K562 (cell line): Measurements from ENCODE around the gene MYL6B. TPM values are rescaled to one million over a fixed set of nuclear protein-coding genes. Genes with fewer than 3 reads are reported as not detected.

Experiments
- ARHGAP35 ChIP-seq: fragments of 450-650 bp; IDR thresholded peaks from 2 replicates; pipeline ENCODE4 v1.6.1; 2018; ENCODE audit not compliant: partially characterized antibody
- CREBBP ChIP-seq: IDR thresholded peaks from one replicate; pipeline ENCODE4 v1.6.1; 2012; ENCODE audit warnings: low read depth, mild to moderate bottlenecking, control low read depth, inconsistent platforms, low read length
- ELF1 ChIP-seq: fragments of 200-800 bp; sonication (Bioruptor generic); IDR thresholded peaks from 2 replicates; pipeline ENCODE4 v1.6.1; 2016; ENCODE audit warnings: missing genetic modification characterization, missing compliant biosample characterization
- ETV5 ChIP-seq: sonication (generic); formaldehyde crosslinking; IDR thresholded peaks from 2 replicates; pipeline ENCODE4 v1.4.0; 2020; ENCODE audit warnings: low read depth, mild to moderate bottlenecking, missing genetic modification reagents
- GATAD2A ChIP-seq: fragments of 450-650 bp; IDR thresholded peaks from 2 replicates; pipeline ENCODE4 v1.6.1; 2017
- NCOA6 ChIP-seq: fragments of 450-650 bp; IDR thresholded peaks from 2 replicates; pipeline ENCODE4 v1.6.1; 2017; ENCODE audit warnings: mild to moderate bottlenecking
- POLR2AphosphoS5 ChIP-seq: IDR thresholded peaks from 2 replicates; pipeline ENCODE4 v1.6.1; 2011; ENCODE audit warnings: mild to moderate bottlenecking, low read depth, low read length, moderate library complexity; ENCODE audit not compliant: control insufficient read depth, insufficient read depth
- PPARD ChIP-seq: fragments of 250-450 bp; sonication (Bioruptor Pico); IDR thresholded peaks from 2 replicates; pipeline ENCODE4 v1.8.0; 2022; ENCODE audit warnings: inconsistent platforms, mild to moderate bottlenecking, moderate library complexity
- PTRF ChIP-seq: fragments of 450-650 bp; IDR thresholded peaks from 2 replicates; pipeline ENCODE4 v1.6.1; 2016; ENCODE audit warnings: mild to moderate bottlenecking, missing genetic modification characterization, missing compliant biosample characterization
- ZFPM2 ChIP-seq: fragments of 250-450 bp; sonication (Bioruptor Pico); IDR thresholded peaks from 2 replicates; pipeline ENCODE4 v1.5.1; 2022; ENCODE audit warnings: mild to moderate bottlenecking
- ZNF121 ChIP-seq: sonication (generic); formaldehyde crosslinking; conservative IDR thresholded peaks from 2 replicates; pipeline ENCODE4 v1.8.0; 2022; ENCODE audit warnings: missing genetic modification reagents
- ZSCAN29 ChIP-seq: fragments of 450-650 bp; IDR thresholded peaks from 2 replicates; pipeline ENCODE4 v1.6.1; 2017
- polyA plus RNA-seq, 8 experiments: library from polyadenylated mRNA; depleted of rRNA in 4 of 8; stranded (reverse) in 5 of 8; unstranded in 3 of 8; fragments of >200 nt; fragmentation: Nextera tagmentation in 2 of 8; fragmentation: Illumina TruSeq in 1 of 8; extraction: Ambion mirVana in 2 of 8; extraction: Trizol in 1 of 8; gene quantifications; 2 replicates each; pipeline versions ENCODE4 v1.2.1 to v1.2.3, GENCODE V29; 2011 to 2014; ENCODE audit warnings: inconsistent platforms in 1 of 8, missing spikeins in 1 of 8
- total RNA-seq, 7 experiments: library from RNA; depleted of rRNA in 6 of 7; stranded (reverse); fragments of >200 nt in 6 of 7; fragmentation: Illumina TruSeq in 2 of 7; extraction: Trizol in 2 of 7; gene quantifications; 2 replicates each; pipeline versions ENCODE4 v1.2.1 to v1.2.3, GENCODE V29; 2011 to 2021; ENCODE audit warnings: low replicate concordance in 1 of 7
- TF ChIP-seq, protein P1 (sequence below): fragments of 450-650 bp; IDR thresholded peaks from 2 replicates; pipeline ENCODE4 v1.6.1; 2016; ENCODE audit warnings: borderline replicate concordance
- TF ChIP-seq, protein P2 (sequence below): IDR thresholded peaks from 2 replicates; pipeline ENCODE4 v1.6.1; 2014; ENCODE audit warnings: antibody characterized with exemption
- TF ChIP-seq, protein P3 (sequence below): fragments of 150-350 bp; IDR thresholded peaks from 2 replicates; pipeline ENCODE4 v1.6.1; 2014; ENCODE audit warnings: low read depth, mild to moderate bottlenecking, low read length, borderline replicate concordance
- TF ChIP-seq, protein P4 (sequence below): IDR thresholded peaks from 2 replicates; pipeline ENCODE4 v1.6.1; 2016; ENCODE audit warnings: missing genetic modification characterization, missing compliant biosample characterization
- TF ChIP-seq, protein P5 (sequence below): sonication (generic); formaldehyde crosslinking; IDR thresholded peaks from 2 replicates; pipeline ENCODE4 v1.8.0; 2022; ENCODE audit warnings: missing genetic modification reagents, mild to moderate bottlenecking, moderate library complexity, borderline replicate concordance
- TF ChIP-seq, protein P6 (sequence below): fragments of 450-650 bp; IDR thresholded peaks from 2 replicates; pipeline ENCODE4 v1.7.0; 2016; ENCODE audit warnings: borderline replicate concordance

Gene MYL6B
- total and polyA plus RNA-seq, 9 of the 15 experiments (the other 6 are each of a cell fraction or from before 2014, with no cell fraction given): 42.8 to 77.3 (median 68.6) TPM

DNA sequence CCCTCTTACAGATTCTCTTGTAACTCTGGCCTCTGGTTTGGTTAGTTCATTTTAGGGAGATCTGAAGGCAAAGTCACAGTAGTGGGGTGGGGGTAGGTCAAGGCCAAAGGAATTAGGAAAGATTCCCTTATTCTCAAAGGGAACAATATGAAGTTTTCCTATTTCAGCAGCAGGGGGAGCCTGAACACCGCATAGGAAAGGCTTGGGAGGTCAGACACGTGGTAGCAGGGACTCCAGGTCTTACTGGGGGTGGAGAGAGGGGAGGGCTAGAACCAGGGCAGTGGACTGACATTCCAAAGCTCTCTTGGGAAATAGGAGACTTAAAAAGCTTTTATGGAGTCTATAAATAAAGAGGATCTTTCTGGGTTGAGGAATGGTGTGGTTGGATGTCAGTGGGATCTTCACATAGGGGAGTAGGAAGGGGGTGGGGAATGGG, 33.0 kb upstream of the MYL6B start (continued):
- TF ChIP-seq, protein P1, sequence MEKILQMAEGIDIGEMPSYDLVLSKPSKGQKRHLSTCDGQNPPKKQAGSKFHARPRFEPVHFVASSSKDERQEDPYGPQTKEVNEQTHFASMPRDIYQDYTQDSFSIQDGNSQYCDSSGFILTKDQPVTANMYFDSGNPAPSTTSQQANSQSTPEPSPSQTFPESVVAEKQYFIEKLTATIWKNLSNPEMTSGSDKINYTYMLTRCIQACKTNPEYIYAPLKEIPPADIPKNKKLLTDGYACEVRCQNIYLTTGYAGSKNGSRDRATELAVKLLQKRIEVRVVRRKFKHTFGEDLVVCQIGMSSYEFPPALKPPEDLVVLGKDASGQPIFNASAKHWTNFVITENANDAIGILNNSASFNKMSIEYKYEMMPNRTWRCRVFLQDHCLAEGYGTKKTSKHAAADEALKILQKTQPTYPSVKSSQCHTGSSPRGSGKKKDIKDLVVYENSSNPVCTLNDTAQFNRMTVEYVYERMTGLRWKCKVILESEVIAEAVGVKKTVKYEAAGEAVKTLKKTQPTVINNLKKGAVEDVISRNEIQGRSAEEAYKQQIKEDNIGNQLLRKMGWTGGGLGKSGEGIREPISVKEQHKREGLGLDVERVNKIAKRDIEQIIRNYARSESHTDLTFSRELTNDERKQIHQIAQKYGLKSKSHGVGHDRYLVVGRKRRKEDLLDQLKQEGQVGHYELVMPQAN: 0 out of 2 replicates have a peak, but pooled peaks have one; percentile 49
- TF ChIP-seq, protein P2, sequence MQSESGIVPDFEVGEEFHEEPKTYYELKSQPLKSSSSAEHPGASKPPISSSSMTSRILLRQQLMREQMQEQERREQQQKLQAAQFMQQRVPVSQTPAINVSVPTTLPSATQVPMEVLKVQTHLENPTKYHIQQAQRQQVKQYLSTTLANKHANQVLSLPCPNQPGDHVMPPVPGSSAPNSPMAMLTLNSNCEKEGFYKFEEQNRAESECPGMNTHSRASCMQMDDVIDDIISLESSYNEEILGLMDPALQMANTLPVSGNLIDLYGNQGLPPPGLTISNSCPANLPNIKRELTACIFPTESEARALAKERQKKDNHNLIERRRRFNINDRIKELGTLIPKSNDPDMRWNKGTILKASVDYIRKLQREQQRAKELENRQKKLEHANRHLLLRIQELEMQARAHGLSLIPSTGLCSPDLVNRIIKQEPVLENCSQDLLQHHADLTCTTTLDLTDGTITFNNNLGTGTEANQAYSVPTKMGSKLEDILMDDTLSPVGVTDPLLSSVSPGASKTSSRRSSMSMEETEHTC: peak; percentile 62; the same call in 1 of the 2 replicates
- TF ChIP-seq PPARD (CRISPR knock-in tag): no peak
- no peak for TF ChIP-seq PTRF (tag)
- peak; percentile 25; the same call in 1 of the 2 replicates for TF ChIP-seq POLR2AphosphoS5
- TF ChIP-seq, protein P3, sequence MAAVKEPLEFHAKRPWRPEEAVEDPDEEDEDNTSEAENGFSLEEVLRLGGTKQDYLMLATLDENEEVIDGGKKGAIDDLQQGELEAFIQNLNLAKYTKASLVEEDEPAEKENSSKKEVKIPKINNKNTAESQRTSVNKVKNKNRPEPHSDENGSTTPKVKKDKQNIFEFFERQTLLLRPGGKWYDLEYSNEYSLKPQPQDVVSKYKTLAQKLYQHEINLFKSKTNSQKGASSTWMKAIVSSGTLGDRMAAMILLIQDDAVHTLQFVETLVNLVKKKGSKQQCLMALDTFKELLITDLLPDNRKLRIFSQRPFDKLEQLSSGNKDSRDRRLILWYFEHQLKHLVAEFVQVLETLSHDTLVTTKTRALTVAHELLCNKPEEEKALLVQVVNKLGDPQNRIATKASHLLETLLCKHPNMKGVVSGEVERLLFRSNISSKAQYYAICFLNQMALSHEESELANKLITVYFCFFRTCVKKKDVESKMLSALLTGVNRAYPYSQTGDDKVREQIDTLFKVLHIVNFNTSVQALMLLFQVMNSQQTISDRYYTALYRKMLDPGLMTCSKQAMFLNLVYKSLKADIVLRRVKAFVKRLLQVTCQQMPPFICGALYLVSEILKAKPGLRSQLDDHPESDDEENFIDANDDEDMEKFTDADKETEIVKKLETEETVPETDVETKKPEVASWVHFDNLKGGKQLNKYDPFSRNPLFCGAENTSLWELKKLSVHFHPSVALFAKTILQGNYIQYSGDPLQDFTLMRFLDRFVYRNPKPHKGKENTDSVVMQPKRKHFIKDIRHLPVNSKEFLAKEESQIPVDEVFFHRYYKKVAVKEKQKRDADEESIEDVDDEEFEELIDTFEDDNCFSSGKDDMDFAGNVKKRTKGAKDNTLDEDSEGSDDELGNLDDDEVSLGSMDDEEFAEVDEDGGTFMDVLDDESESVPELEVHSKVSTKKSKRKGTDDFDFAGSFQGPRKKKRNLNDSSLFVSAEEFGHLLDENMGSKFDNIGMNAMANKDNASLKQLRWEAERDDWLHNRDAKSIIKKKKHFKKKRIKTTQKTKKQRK: no peak
- TF ChIP-seq ETV5 (CRISPR knock-in tag): no peak
- no peak for TF ChIP-seq ZFPM2 (CRISPR knock-in tag)
- no peak for TF ChIP-seq NCOA6
- TF ChIP-seq, protein P4, sequence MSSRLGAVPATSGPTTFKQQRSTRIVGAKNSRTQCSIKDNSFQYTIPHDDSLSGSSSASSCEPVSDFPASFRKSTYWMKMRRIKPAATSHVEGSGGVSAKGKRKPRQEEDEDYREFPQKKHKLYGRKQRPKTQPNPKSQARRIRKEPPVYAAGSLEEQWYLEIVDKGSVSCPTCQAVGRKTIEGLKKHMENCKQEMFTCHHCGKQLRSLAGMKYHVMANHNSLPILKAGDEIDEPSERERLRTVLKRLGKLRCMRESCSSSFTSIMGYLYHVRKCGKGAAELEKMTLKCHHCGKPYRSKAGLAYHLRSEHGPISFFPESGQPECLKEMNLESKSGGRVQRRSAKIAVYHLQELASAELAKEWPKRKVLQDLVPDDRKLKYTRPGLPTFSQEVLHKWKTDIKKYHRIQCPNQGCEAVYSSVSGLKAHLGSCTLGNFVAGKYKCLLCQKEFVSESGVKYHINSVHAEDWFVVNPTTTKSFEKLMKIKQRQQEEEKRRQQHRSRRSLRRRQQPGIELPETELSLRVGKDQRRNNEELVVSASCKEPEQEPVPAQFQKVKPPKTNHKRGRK (tag): no peak
- TF ChIP-seq ZNF121: no peak
- TF ChIP-seq, protein P5, sequence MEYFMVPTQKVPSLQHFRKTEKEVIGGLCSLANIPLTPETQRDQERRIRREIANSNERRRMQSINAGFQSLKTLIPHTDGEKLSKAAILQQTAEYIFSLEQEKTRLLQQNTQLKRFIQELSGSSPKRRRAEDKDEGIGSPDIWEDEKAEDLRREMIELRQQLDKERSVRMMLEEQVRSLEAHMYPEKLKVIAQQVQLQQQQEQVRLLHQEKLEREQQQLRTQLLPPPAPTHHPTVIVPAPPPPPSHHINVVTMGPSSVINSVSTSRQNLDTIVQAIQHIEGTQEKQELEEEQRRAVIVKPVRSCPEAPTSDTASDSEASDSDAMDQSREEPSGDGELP: 0 out of 2 replicates have a peak, but pooled peaks have one; percentile 20
- TF ChIP-seq ZSCAN29: no peak
- TF ChIP-seq ELF1: no peak
- TF ChIP-seq GATAD2A: no peak
- no peak for TF ChIP-seq CREBBP
- TF ChIP-seq, protein P6, sequence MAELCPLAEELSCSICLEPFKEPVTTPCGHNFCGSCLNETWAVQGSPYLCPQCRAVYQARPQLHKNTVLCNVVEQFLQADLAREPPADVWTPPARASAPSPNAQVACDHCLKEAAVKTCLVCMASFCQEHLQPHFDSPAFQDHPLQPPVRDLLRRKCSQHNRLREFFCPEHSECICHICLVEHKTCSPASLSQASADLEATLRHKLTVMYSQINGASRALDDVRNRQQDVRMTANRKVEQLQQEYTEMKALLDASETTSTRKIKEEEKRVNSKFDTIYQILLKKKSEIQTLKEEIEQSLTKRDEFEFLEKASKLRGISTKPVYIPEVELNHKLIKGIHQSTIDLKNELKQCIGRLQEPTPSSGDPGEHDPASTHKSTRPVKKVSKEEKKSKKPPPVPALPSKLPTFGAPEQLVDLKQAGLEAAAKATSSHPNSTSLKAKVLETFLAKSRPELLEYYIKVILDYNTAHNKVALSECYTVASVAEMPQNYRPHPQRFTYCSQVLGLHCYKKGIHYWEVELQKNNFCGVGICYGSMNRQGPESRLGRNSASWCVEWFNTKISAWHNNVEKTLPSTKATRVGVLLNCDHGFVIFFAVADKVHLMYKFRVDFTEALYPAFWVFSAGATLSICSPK: no peak
- TF ChIP-seq ARHGAP35: no peak
